Karpas-422 (cell line): Measurements from ENCODE around the gene SIN3A. TPM values are rescaled to one million over a fixed set of nuclear protein-coding genes. Genes with fewer than 3 reads are reported as not detected.

Experiments used
- DNase-seq: peaks from one replicate; pipeline ENCODE4 v3.0.0-alpha.2; 2015
- H2AFZ ChIP-seq: fragments of 200-600 bp; sonication (generic); 2 replicates; pipeline ENCODE4 v1.6.1; 2014; ENCODE audit warnings: antibody characterized with exemption, low read length, mixed read lengths
- H3K27ac ChIP-seq: fragments of 200-600 bp; sonication (generic); 2 replicates; pipeline ENCODE4 v1.5.1; 2014; ENCODE audit warnings: mild to moderate bottlenecking, low read length, moderate library complexity
- H3K27me3 ChIP-seq: fragments of 200-600 bp; sonication (generic); 2 replicates; pipeline ENCODE4 v1.6.1; 2014; ENCODE audit warnings: low read length, mixed read lengths
- H3K36me3 ChIP-seq: fragments of 200-600 bp; sonication (generic); 2 replicates; pipeline ENCODE4 v1.6.1; 2014; ENCODE audit warnings: low read length, mixed read lengths; ENCODE audit not compliant: insufficient read depth
- H3K4me1 ChIP-seq: fragments of 200-600 bp; sonication (generic); 2 replicates; pipeline ENCODE4 v1.6.1; 2014; ENCODE audit warnings: mild to moderate bottlenecking, low read length, mixed read lengths
- H3K4me2 ChIP-seq: fragments of 200-600 bp; sonication (generic); 2 replicates; pipeline ENCODE4 v1.6.1; 2014; ENCODE audit warnings: low read length, low read depth, mild to moderate bottlenecking; ENCODE audit not compliant: poor library complexity, severe bottlenecking
- H3K4me3 ChIP-seq: fragments of 200-600 bp; sonication (generic); 2 replicates; pipeline ENCODE4 v1.5.1; 2014; ENCODE audit warnings: mild to moderate bottlenecking, antibody characterized with exemption, low read length, mixed read lengths
- H3K79me2 ChIP-seq: fragments of 200-600 bp; sonication (generic); 2 replicates; pipeline ENCODE4 v1.6.1; 2014; ENCODE audit warnings: mild to moderate bottlenecking, low read length, mixed read lengths
- H3K9ac ChIP-seq: fragments of 200-600 bp; sonication (generic); 2 replicates; pipeline ENCODE4 v1.6.0; 2014; ENCODE audit warnings: low read length
- H3K9me2 ChIP-seq: fragments of 200-600 bp; sonication (generic), shearing (Covaris generic); replicated peaks from 2 replicates; pipeline ENCODE4 v1.6.0; 2014; ENCODE audit warnings: mild to moderate bottlenecking, low read length, moderate library complexity; ENCODE audit not compliant: insufficient read depth
- H3K9me3 ChIP-seq: fragments of 300-700, 200-600 bp; sonication (generic); 2 replicates; pipeline ENCODE4 v1.6.1; 2014; ENCODE audit warnings: low read length, mixed read lengths
- H4K20me1 ChIP-seq: fragments of 200-600 bp; sonication (generic); 2 replicates; pipeline ENCODE4 v1.6.1; 2014; ENCODE audit warnings: mild to moderate bottlenecking, antibody characterized with exemption, low read length, low read depth; ENCODE audit not compliant: insufficient read depth
- total RNA-seq: library from RNA; depleted of rRNA; stranded (reverse); fragments of >200 nt; shearing (Covaris generic); gene quantifications from 2 replicates; pipeline ENCODE4 v1.2.3, GENCODE V29; 2014; ENCODE audit warnings: low replicate concordance

The SIN3A gene
- total RNA-seq, 1 experiment from 2014 or later: 45.3 TPM

- H4K20me1 ChIP-seq: peaks cover 14% of the 10 kb centered on the region; the same call in 1 of the 2 replicates
- H3K27me3 ChIP-seq: no peaks in the 10 kb centered on the region
- H2AFZ ChIP-seq: no peak overlapping the region
- no peak overlapping the region for H3K4me2 ChIP-seq
- no peak overlapping the region for H3K4me3 ChIP-seq
- no peak overlapping the region for H3K27ac ChIP-seq
- H3K9ac ChIP-seq: no peak overlapping the region
- H3K4me1 ChIP-seq: no peaks in the 10 kb centered on the region
- no peaks in the 10 kb centered on the region for H3K9me2 ChIP-seq
- H3K36me3 ChIP-seq: peaks cover 26% of the 10 kb centered on the region
- H3K9me3 ChIP-seq: no peaks in the 10 kb centered on the region
- DNase-seq: no peak
- H3K79me2 ChIP-seq: peaks cover 86% of the 10 kb centered on the region
These were observed 23.3 kb downstream of the SIN3A start for GRCh38 chr15:75428152-75428551.

- no peaks in the 10 kb centered on the region for H3K4me1 ChIP-seq
- H3K79me2 ChIP-seq: peaks cover 86% of the 10 kb centered on the region
- no peaks in the 10 kb centered on the region for H3K9me3 ChIP-seq
- no peak overlapping the region for H3K4me3 ChIP-seq
- no peak overlapping the region for H3K4me2 ChIP-seq
- DNase-seq: no peak
- no peaks in the 10 kb centered on the region for H3K9me2 ChIP-seq
- 0 out of 2 replicates have a peak, but pooled peaks cover 5% of the 10 kb centered on the region for H4K20me1 ChIP-seq
- no peak overlapping the region for H3K27ac ChIP-seq
- H2AFZ ChIP-seq: no peak overlapping the region
- H3K27me3 ChIP-seq: no peaks in the 10 kb centered on the region
- H3K9ac ChIP-seq: no peak overlapping the region
- peaks cover 41% of the 10 kb centered on the region for H3K36me3 ChIP-seq
These were observed 25.5 kb downstream of the SIN3A start for GRCh38 chr15:75425966-75426500.

GRCh38 chr15:75422554-75422953 is 28.9 kb downstream of the SIN3A start:
- Histone ChIP-seq H3K27ac (no peak overlapping the region), H3K4me2 (no peak overlapping the region), H3K36me3 (peaks cover 42% of the 10 kb centered on the region), H2AFZ (no peak overlapping the region), H3K4me1 (no peaks in the 10 kb centered on the region), H3K4me3 (no peak overlapping the region), H3K9ac (no peak overlapping the region), H3K27me3 (no peaks in the 10 kb centered on the region), H4K20me1 (peaks cover 4% of the 10 kb centered on the region; the same call in 1 of the 2 replicates), H3K9me2 (no peaks in the 10 kb centered on the region), H3K9me3 (no peaks in the 10 kb centered on the region), H3K79me2 (peaks cover 78% of the 10 kb centered on the region)
- no peak for DNase-seq

GRCh38 chr15:75420698-75421097 is 30.8 kb downstream of the SIN3A start:
- no peak overlapping the region for H3K4me3 ChIP-seq
- H3K9ac ChIP-seq: no peak overlapping the region
- peaks cover 66% of the 10 kb centered on the region for H3K79me2 ChIP-seq
- no peaks in the 10 kb centered on the region for H3K9me3 ChIP-seq
- H3K4me2 ChIP-seq: no peak overlapping the region
- no peak for DNase-seq
- H3K36me3 ChIP-seq: peaks cover 42% of the 10 kb centered on the region
- H4K20me1 ChIP-seq: no peaks in the 10 kb centered on the region; the same call in 1 of the 2 replicates
- no peaks in the 10 kb centered on the region for H3K9me2 ChIP-seq
- H3K27me3 ChIP-seq: no peaks in the 10 kb centered on the region
- H2AFZ ChIP-seq: no peak overlapping the region
- no peaks in the 10 kb centered on the region for H3K4me1 ChIP-seq
- no peak overlapping the region for H3K27ac ChIP-seq

GRCh38 chr15:75416584-75416983 is 34.9 kb downstream of the SIN3A start:
- Histone ChIP-seq H3K9me3 (no peaks in the 10 kb centered on the region), H3K4me3 (no peak overlapping the region), H4K20me1 (no peaks in the 10 kb centered on the region; the same call in 1 of the 2 replicates), H2AFZ (no peak overlapping the region), H3K79me2 (peaks cover 59% of the 10 kb centered on the region), H3K36me3 (peaks cover 41% of the 10 kb centered on the region), H3K27ac (no peak overlapping the region), H3K27me3 (no peaks in the 10 kb centered on the region), H3K9ac (no peak overlapping the region), H3K4me2 (no peak overlapping the region), H3K9me2 (no peaks in the 10 kb centered on the region), H3K4me1 (no peaks in the 10 kb centered on the region)
- no peak for DNase-seq

- DNase-seq: no peak
- H4K20me1 ChIP-seq: no peaks in the 10 kb centered on the region
These were observed 41.3 kb downstream of the SIN3A start for GRCh38 chr15:75410196-75410595.

DNA sequence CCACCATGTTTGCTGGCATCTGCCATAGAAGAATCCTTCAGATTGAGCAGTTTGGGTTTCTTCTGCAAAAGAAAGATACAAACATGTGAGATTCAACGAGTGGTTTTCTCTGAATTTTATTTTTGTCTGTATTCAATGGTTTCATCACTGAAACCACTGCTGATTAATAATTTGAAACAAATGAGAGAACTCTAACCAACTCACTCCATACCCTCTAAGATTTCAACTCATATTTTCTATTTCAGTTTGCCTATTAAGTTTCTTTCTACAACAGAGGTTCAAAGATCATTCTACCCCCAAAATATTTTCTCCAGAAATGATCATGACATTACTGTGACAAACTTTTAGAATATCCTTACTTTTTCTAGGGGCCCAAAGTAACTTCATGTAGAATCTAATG is 44.4 kb downstream of the SIN3A start:
- Histone ChIP-seq H4K20me1 (no peaks in the 10 kb centered on the region), H3K4me2 (no peak overlapping the region), H3K27ac (no peak overlapping the region), H3K4me3 (no peak overlapping the region), H3K9me3 (no peaks in the 10 kb centered on the region), H3K27me3 (no peaks in the 10 kb centered on the region), H2AFZ (no peak overlapping the region), H3K79me2 (peaks cover 27% of the 10 kb centered on the region; the same call in 1 of the 2 replicates), H3K9ac (no peak overlapping the region), H3K9me2 (no peaks in the 10 kb centered on the region), H3K4me1 (no peaks in the 10 kb centered on the region), H3K36me3 (peaks cover 65% of the 10 kb centered on the region)
- DNase-seq: no peak

More at GRCh38 chr15:75410196-75410595, 41.3 kb downstream of the SIN3A start:
- Histone ChIP-seq H3K9me2 (no peaks in the 10 kb centered on the region), H3K4me3 (no peak overlapping the region), H3K27me3 (no peaks in the 10 kb centered on the region), H3K9ac (no peak overlapping the region), H2AFZ (no peak overlapping the region), H3K9me3 (no peaks in the 10 kb centered on the region), H3K4me2 (no peak overlapping the region), H3K79me2 (peaks cover 45% of the 10 kb centered on the region), H3K36me3 (peaks cover 64% of the 10 kb centered on the region), H3K4me1 (no peaks in the 10 kb centered on the region), H3K27ac (no peak overlapping the region)

DNA sequence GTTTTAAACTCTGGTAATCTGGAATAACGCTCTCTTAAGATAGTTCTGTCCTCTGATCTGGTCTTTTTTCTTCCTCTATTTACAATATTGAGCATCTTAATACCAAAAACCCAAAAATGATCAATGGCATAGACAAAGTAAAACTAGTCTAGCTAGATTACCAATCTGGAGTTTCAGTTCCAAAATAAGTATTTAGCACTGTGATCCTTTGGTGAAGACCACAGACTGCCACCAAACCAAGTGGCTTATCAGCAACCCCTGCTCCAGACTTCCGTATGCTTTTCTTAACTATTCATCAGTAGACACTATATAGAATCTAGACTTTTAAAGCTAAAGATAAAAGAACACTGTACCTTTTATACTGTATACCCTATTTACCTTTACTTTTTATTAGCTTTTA is 47.6 kb downstream of the SIN3A start:
- Histone ChIP-seq H3K9me3 (no peaks in the 10 kb centered on the region), H3K27me3 (no peaks in the 10 kb centered on the region), H3K4me1 (no peaks in the 10 kb centered on the region), H3K9me2 (no peaks in the 10 kb centered on the region), H2AFZ (no peak overlapping the region), H4K20me1 (no peaks in the 10 kb centered on the region; the same call in 1 of the 2 replicates), H3K4me2 (no peak overlapping the region), H3K36me3 (peaks cover 49% of the 10 kb centered on the region), H3K9ac (no peak overlapping the region), H3K27ac (no peak overlapping the region), H3K79me2 (peaks cover 21% of the 10 kb centered on the region; the same call in 1 of the 2 replicates), H3K4me3 (no peak overlapping the region)
- DNase-seq: no peak
